HEK293 (cell line): ENCODE data around the gene BEST1.

Source experiments
- CTCF ChIP-seq: fragments of 450-650 bp; formaldehyde crosslinking; IDR thresholded peaks from 2 replicates; pipeline ENCODE4 v1.5.1; 2016; ENCODE audit warnings: missing biosample characterization, missing genetic modification characterization
- EGR2 ChIP-seq: fragments of 450-650 bp; formaldehyde crosslinking; IDR thresholded peaks from 2 replicates; pipeline ENCODE4 v1.5.1; 2016; ENCODE audit warnings: low read depth, missing biosample characterization, missing genetic modification characterization
- HIC1 ChIP-seq: fragments of 450-650 bp; formaldehyde crosslinking; IDR thresholded peaks from 2 replicates; pipeline ENCODE4 v1.5.1; 2016; ENCODE audit warnings: missing biosample characterization, missing genetic modification characterization
- MYNN ChIP-seq: fragments of 450-650 bp; formaldehyde crosslinking; IDR thresholded peaks from 2 replicates; pipeline ENCODE4 v1.5.1; 2016; ENCODE audit warnings: missing biosample characterization, missing genetic modification characterization, borderline replicate concordance
- PRDM10 ChIP-seq: fragments of 450-650 bp; formaldehyde crosslinking; IDR thresholded peaks from 2 replicates; pipeline ENCODE4 v1.5.1; 2016; ENCODE audit warnings: missing biosample characterization, missing genetic modification characterization
- RBAK ChIP-seq: fragments of 450-650 bp; formaldehyde crosslinking; IDR thresholded peaks from 2 replicates; pipeline ENCODE4 v1.5.1; 2016; ENCODE audit warnings: missing biosample characterization, missing genetic modification characterization
- TSHZ1 ChIP-seq: fragments of 450-650 bp; formaldehyde crosslinking; IDR thresholded peaks from 2 replicates; pipeline ENCODE4 v1.5.1; 2016; ENCODE audit warnings: missing biosample characterization, missing genetic modification characterization, borderline replicate concordance
- ZBTB1 ChIP-seq: fragments of 450-650 bp; formaldehyde crosslinking; IDR thresholded peaks from 2 replicates; pipeline ENCODE4 v1.5.1; 2016; ENCODE audit warnings: missing biosample characterization, missing genetic modification characterization
- ZBTB11 ChIP-seq: fragments of 450-650 bp; formaldehyde crosslinking; conservative IDR thresholded peaks from 2 replicates; pipeline ENCODE4 v1.5.1; 2016; ENCODE audit warnings: low read depth, missing biosample characterization, missing genetic modification characterization
- ZBTB7A ChIP-seq: fragments of 450-650 bp; formaldehyde crosslinking; IDR thresholded peaks from 2 replicates; pipeline ENCODE4 v1.5.1; 2016; ENCODE audit warnings: low read depth, missing biosample characterization, missing genetic modification characterization
- ZBTB8A ChIP-seq: fragments of 450-650 bp; formaldehyde crosslinking; IDR thresholded peaks from 2 replicates; pipeline ENCODE4 v1.5.1; 2016; ENCODE audit warnings: missing biosample characterization, missing genetic modification characterization
- ZNF157 ChIP-seq: fragments of 450-650 bp; formaldehyde crosslinking; IDR thresholded peaks from 2 replicates; pipeline ENCODE4 v1.5.1; 2016; ENCODE audit warnings: missing biosample characterization, missing genetic modification characterization
- ZNF184 ChIP-seq: fragments of 450-650 bp; IDR thresholded peaks from 2 replicates; pipeline ENCODE4 v1.5.1; 2018; ENCODE audit warnings: missing biosample characterization, mild to moderate bottlenecking, missing genetic modification characterization
- ZNF324 ChIP-seq: fragments of 450-650 bp; formaldehyde crosslinking; IDR thresholded peaks from 2 replicates; pipeline ENCODE4 v1.5.1; 2016; ENCODE audit warnings: missing biosample characterization, missing genetic modification characterization

GRCh38 chr11:61935861-61936260, 14.3 kb upstream of the BEST1 start:
- TF ChIP-seq CTCF (no peak), MYNN (tag by site-specific recombination) (no peak), TSHZ1 (tag by site-specific recombination) (no peak), ZBTB1 (tag by site-specific recombination) (no peak), ZBTB7A (no peak), EGR2 (no peak), ZNF157 (tag by site-specific recombination) (no peak), HIC1 (tag by site-specific recombination) (no peak), RBAK (tag by site-specific recombination) (no peak), PRDM10 (tag by site-specific recombination) (no peak), ZBTB8A (tag by site-specific recombination) (no peak), ZBTB11 (tag by site-specific recombination) (no peak), ZNF184 (tag by site-specific recombination) (no peak), ZNF324 (tag by site-specific recombination) (no peak)
